GM19452 (cell line): ENCODE results near the gene RPRD1A.
"Not testable (repeated sequence)": the region's sequence is repeated elsewhere in the genome, so short reads cannot be mapped to it uniquely, and the experiment has no call there.

ENCODE experiments used
- ATAC-seq: cut with Tn5 transposase; IDR thresholded peaks from one replicate; pipeline ENCODE4 v1.9.1; 2021; ENCODE audit not compliant: unreplicated experiment

The RPRD1A gene

GRCh38 chr18:36031903-36032302, 35.5 kb downstream of the RPRD1A start:
- no peak for ATAC-seq

DNA sequence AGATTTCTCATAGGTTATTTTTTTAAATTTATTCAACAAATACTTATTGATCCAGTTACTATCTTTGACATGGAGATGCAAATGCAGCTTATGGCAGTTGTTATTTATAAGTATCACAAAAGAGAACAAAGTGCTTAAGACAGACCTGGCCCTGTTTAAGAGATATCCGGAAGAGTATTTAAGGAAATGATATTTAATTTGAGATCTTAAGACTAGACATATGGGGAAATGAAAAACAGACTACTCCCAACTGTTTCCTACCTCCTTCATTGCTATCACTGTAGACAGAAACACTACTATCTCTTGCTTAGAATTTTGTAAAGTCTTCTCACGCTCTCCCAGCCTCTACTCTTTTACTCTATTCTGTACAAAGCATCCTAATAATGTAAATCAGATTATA, 36.0 kb downstream of the RPRD1A start:
- ATAC-seq, result no peak

- ATAC-seq, result no peak
Observed at GRCh38 chr18:36028859-36029258, 38.5 kb downstream of the RPRD1A start.

- no peak for ATAC-seq
Observed at GRCh38 chr18:36025025-36025424, 42.3 kb downstream of the RPRD1A start.

DNA sequence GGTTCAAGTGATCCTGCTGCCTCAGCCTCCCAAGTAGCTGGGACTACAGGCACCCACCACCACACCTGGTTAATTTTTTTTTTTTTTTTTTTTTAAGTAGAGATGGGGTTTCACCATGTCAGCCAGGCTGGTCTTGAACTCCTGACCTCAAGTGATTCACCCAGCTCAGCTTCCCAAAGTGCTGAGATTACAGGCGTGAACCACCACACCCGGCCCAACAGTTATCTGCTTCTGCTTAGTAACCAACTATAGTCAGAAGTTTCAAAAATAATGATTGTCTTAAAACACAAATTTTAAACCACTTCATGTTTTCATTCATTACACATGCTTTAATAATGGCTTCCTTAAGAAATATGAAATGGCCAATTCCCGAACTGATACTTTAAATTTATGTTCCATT, 43.1 kb downstream of the RPRD1A start:
- ATAC-seq, result not testable (repeated sequence)

GRCh38 chr18:36023336-36023735, 44.0 kb downstream of the RPRD1A start:
- no peak for ATAC-seq

GRCh38 chr18:36020174-36020711, 47.1 kb downstream of the RPRD1A start:
- no peak for ATAC-seq

DNA sequence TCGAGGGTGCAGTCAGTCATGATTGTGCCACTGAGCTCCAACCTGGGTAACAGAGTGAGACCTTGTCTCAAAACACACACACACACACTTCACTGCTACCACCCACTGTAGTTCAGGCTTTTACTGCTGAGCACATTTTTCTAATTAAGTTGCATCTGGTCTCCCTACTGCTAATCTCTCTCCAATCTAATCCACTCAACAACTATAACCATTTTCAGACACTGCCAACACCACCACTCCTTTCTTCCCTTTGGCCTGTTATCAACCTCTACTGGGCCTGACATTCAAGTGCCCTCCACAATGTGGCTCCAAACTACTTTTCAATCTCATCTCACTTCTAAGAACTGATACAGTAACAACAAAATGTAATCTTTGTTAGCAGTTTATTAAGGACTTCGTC, 50.1 kb downstream of the RPRD1A start:
- no peak for ATAC-seq

- peak; percentile 90 for ATAC-seq
Observed at GRCh38 chr18:36015629-36016028, 51.7 kb downstream of the RPRD1A start.

DNA sequence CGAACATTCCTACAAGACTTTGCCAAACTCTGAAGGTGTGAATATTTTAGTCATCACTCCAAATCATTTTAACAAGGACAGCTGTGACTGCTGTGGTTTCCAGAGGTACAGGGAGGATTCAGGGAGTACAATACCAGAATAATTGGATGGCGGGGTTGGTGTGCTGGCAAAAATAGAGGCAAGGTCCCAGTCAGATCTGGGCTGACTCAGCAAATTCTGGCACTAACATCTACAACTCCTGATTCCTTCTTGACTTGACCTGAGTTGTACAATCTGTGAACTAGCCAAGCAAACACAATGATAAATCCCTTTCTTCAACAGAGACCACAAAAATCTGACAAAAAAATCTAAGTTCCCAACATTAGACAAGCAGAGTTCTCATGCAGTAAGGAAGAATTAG, 54.5 kb downstream of the RPRD1A start:
- ATAC-seq, result no peak

DNA sequence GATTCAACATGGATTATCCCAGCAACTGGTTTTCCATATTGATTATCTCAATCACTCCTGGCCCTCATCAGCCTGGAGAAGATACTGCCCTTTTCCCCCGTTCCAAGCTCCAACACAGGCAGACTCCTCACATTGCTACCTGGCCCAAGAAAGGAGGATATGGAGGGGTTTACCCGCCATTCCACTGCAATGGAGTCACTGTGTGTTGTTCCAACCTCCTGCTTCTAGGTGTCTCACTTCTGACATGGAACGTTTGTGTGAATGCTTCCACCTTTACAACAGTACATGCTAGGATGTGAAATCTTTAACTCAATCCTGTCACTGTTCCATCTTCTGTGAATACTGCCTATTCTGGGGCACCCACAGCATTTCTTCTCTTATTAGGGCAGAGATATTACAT, 58.1 kb downstream of the RPRD1A start:
- ATAC-seq, result no peak

- no peak for ATAC-seq
Observed at GRCh38 chr18:36006997-36007396, 60.4 kb downstream of the RPRD1A start.

GRCh38 chr18:35999925-36000324, 67.4 kb downstream of the RPRD1A start:
- no peak for ATAC-seq

- ATAC-seq, result no peak
Observed at GRCh38 chr18:35998967-35999366, 68.4 kb downstream of the RPRD1A start.

DNA sequence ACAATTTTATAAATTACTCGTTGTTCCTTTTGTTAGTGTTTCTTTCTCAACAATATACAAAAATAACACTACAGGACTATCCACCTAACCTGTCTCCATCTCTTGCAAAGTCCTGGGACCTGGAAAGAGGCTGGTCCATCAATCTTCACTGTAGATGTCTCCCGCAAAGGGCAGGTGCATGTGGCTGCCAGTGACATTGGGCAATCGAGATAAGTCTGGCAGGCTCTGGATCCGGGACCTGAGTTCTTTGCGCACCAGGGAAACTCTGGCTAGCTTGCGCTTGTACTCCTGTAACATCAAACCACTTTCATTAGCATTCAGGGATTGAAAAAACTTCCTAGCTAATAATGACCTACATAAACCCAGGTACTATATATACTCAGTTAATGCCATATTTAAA, 74.3 kb downstream of the RPRD1A start:
- no peak for ATAC-seq

- ATAC-seq, result no peak
Observed at GRCh38 chr18:35991696-35992095, 75.7 kb downstream of the RPRD1A start.

DNA sequence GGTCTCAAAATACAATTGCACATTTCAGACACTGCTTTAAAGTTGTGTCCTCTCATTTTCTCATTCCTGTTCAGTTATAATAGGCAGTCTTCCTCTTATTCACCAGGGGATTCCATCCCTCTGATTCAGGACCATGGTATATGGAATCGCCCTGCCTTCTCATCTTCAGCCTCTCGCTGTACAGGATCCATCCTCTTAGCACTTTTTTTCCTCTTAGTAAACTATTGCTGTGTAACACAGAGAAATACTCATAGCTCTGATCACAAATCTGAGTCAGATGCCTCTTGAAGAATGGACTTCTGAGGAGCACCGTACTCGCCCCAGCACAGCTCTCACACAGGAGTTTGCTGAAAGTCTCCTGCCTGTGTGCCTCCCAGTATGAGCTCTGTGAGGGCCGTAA, 83.5 kb downstream of the RPRD1A start:
- ATAC-seq, result no peak

DNA sequence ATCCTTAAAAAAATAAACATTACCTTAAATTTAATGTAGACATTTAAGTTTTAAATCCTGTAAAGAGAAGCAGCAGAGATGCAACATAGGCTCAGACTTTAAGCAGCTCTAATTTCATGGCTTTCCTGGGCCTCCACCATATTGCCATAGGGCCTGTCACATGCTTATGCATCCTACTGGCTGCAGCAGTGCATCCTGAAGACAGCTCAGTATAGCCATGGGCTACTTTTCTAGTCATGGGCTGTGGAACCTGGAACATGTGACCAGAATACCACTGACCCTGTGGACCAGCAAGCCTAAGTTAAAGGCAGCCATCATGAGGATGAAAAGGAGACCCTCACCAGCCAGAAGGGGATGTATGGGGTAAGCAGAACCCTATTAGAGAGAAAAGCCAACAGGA, 84.2 kb downstream of the RPRD1A start:
- ATAC-seq, result no peak

- ATAC-seq, result no peak
Observed at GRCh38 chr18:35982409-35983114, 84.8 kb downstream of the RPRD1A start.

- ATAC-seq, result no peak
Observed at GRCh38 chr18:35979112-35979511, 88.2 kb downstream of the RPRD1A start.

GRCh38 chr18:35974181-35974580, 93.2 kb downstream of the RPRD1A start:
- no peak for ATAC-seq

DNA sequence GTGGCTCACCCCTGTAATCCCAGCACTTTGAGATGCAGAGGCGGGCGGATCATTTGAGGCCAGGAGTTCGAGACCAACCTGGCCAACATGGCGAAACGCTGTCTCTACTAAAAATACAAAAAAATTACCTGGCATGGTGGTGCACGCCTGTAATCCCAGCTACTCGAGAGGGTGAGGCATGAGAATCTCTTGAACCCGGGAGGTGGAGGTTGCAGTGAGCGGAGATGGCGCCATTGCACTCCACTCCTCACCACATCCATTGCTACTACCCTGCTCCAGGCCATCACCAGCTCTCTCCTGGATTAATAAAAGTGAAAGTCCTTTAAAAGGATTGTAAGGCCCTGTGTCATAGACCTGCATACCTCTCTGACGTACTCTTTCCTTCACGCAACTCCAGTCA, 93.7 kb downstream of the RPRD1A start:
- ATAC-seq, result no peak
